Muscle of back (tissue), 11 donors: ENCODE results near the gene ANTXR1. TPM values are rescaled to one million over a fixed set of nuclear protein-coding genes. Genes with fewer than 3 reads are reported as not detected.

ENCODE experiments used
- DNase-seq, 3 donors: peaks; one replicate each; pipeline versions ENCODE4 v3.0.0 to v3.0.0-alpha.2; 2013
- polyA plus RNA-seq, 10 donors: library from polyadenylated mRNA; unstranded; fragments of 120-200 nt; gene quantifications; one replicate each; pipeline ENCODE4 v1.2.1, GENCODE V29; 2013; ENCODE audit not compliant: insufficient read length in 10 of 10

ANTXR1 gene
- polyA plus RNA-seq, 10 donors = 131 to 213 (median 153) TPM

DNA sequence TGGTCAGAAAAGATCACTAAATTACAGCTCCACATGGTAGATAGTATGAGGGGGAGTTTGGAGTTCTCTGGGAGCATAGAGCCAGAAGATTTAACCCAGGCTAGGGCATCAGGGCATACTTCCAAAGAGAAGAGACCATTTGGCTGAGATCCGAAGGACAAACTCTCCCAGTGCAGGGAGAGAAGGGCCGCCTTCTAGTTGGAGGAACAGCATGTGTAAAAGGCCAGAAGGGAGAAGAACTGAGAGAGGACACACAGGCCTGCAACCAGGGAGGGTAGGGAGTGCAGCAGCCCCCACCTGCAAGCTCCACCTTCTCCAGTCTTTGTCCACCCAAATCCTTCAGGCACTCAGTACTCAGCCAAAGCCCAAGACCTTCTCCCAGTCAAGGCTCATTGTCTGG, 192.1 kb downstream of the ANTXR1 start:
- DNase-seq = no peak

GRCh38 chr2:69205491-69205890, 192.5 kb downstream of the ANTXR1 start:
- no peak for DNase-seq

- DNase-seq = no peak
These were observed 195.1 kb downstream of the ANTXR1 start for GRCh38 chr2:69208023-69208595.

- no peak for DNase-seq
These were observed 196.5 kb downstream of the ANTXR1 start for GRCh38 chr2:69209482-69209881.

DNA sequence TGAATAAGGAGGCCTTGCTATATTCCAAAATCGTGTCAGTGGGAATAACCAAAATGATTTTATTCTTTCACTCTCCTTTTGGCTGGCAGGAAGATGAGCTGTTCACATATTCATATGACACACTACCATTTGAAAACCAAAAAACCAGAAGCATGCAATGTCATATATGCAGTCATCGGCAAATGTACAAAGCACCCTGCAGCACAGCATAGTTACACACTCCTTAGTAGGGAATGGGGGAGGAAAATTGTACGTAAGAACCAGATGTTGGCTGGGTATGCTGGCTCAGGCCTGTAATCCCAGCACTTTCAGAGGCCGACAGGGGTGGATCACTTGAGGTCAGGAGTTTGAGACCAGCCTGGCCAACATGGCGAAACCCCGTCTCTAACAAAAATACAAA, 197.4 kb downstream of the ANTXR1 start:
- no peak for DNase-seq

- no peak for DNase-seq
These were observed 198.1 kb downstream of the ANTXR1 start for GRCh38 chr2:69211048-69211447.

DNA sequence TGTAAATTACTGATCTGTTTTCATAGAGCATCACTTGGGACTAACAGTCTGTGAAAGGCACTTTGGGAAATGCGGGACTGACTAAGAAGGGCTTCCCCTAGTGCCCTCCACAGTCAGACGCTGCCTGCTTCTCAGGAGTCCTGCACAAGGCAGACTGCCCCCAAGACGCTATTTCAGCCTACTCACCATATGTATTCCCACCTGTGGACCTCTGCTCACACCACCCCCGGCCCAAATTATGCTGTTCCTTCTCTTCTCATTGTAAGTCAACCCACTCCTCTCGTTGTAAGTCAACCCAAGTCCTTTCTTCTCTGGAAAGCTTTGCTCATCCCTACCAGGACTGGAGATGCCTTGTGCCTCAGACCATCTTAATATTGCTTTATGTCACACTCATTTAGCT, 198.7 kb downstream of the ANTXR1 start:
- DNase-seq = no peak

- no peak for DNase-seq
These were observed 199.5 kb downstream of the ANTXR1 start for GRCh38 chr2:69212238-69213028.

- DNase-seq = peak in 2 of 3 donors; percentile 77 to 88
These were observed 200.2 kb downstream of the ANTXR1 start for GRCh38 chr2:69213201-69213600.

- no peak for DNase-seq
These were observed 200.8 kb downstream of the ANTXR1 start for GRCh38 chr2:69213782-69214181.

DNA sequence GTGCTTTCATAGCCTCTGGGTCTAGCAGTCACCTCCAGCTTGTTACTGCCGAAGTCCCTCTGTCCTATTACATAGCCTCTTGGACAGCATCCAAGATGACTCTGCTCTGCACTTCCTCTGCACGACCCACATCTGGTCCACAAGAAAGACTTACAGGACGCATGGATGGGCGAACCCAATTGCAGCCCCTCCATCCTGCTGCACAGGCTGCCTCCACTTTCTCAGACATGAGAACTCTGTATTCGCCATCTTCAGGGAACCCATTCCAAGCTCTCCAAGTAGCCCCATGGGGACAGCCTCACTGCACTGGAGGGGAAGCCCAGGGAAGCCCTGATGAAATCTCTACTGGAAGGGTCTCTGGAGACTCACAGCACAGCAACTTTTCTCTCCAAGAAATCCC, 201.9 kb downstream of the ANTXR1 start:
- DNase-seq = peak in 2 of 3 donors; percentile 78 to 90

GRCh38 chr2:69216535-69217332, 203.8 kb downstream of the ANTXR1 start:
- DNase-seq = peak in 2 of 3 donors; percentile 88 to 93

DNA sequence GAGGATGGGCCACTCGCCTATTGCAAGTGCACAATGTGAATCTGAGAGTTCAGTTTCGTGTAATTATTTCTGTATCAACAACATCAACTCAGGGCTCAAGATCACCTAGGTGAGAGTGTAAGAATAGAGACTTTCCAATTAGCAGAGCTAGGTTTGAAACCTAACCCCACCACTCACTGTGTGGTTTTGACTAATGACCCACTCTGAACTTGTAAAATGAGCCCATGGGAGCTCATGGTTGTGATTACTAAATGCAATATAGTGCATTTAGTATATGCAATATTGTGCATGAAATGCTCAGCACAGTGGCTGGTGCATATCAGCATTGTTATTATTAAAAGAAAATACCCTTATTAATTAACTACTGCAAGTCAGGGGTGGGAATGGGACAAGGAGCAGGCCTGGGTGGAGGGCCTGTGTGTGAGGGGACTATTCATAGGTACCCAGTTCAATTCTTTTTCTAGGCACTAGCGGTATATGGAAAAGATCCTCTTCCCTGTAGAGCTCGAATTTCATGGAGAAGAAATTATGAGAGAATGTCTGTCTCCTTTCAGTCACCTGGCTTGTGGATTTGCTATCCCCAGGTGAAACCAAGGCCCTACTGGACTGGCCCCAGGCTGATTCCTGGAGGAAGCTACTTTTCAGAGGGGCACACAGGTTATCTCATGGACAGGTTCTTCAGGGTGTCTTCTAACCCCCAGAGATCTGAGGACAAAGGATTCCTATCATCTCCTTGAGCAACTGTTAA, 204.5 kb downstream of the ANTXR1 start:
- no peak for DNase-seq

GRCh38 chr2:69221512-69221911, 208.5 kb downstream of the ANTXR1 start:
- no peak for DNase-seq

GRCh38 chr2:69221960-69222751, 209.2 kb downstream of the ANTXR1 start:
- no peak for DNase-seq

DNA sequence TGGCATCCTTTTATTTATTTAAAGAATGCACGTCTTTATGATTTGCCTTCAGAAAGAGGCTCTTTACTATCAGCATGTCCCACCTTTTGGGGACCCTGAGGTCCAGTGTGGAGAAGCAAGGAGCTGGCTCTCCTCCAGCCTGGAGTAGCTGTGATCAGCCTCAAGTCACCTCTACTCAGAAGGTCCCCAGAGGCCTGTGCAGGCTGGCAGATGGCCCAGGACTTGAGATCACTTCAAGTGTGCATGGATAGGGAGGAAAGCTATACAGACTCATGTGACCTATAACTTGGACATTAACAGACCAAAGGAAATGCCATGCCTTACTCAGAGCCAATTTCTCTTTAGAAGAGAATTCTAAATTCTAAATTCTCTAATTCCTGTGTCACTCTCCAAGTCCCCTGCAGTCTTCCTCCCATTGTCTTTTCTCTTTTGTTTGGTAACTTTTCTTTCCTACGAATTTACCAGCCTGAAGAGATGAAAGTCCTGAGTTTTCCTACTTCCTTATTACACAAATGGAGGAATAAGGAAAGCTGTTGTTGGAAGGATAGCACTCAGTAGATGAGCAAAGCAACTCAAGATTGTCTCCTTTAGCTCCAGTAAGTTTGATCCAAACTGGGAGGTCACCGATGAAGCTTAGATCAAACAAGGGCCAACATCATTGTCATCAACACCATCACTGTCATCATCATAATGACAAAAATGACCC, 210.1 kb downstream of the ANTXR1 start:
- DNase-seq = no peak

- DNase-seq = no peak
These were observed 211.0 kb downstream of the ANTXR1 start for GRCh38 chr2:69223759-69224511.

DNA sequence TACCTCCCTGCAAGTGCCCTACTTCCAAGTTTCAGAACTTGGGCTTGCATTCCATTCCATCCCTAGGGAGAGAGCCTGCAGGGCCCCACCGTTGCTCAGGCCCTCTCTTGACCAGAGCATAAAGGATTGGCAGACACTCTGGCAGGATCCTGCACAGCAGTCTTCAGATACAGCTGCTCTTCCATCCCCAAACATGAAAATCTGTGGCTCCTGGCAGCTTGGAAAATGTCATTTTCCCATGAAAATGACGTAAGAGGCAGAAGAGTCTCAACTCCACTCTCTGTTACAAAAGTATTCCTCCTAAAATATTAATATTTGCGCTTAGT, 211.5 kb downstream of the ANTXR1 start:
- peak in 2 of 3 donors; percentile 71 to 87 for DNase-seq

DNA sequence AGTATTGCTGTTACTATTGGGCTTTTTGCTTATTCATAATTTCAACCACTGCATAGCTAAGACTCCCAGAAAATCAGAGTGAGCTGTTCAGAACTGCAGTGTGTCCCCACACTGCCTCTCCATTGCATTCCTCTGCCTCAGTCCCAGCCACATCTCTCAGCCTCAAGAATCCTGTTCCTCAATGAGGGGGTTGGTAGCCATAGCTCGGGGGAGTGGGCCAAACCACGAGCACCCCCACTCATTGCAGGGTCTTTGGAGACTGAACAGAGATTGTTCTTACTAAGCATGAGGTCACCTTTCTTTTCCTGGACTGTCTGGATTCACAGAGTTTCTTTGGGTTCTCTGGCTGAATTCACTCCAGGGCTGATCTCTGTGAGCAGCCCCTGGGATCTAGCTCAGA, 213.0 kb downstream of the ANTXR1 start:
- DNase-seq = peak in 1 of 3 donors; percentile 81

DNA sequence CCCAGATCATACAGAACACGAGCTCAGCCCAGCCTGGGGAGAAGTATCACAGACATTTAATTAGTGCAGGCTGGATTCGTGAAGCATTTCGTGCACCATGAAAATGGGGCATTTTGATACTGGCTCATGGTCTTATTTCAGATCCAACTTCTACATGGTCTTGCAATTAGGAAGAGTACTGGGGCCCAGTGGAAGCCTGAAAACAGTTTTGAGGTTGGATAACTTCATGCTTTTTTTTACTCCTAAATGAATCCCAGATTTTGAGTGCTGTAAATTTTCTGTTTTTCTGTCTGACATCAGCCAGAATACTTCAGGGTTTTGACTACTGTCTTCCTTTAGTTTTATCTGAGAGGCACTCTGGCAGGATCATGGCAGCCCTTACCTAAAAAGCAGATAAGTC, 213.9 kb downstream of the ANTXR1 start:
- no peak for DNase-seq
